Adrenal gland (tissue), 5 donors: Measurements from ENCODE around the gene FAM200B.

ENCODE experiments used
- POLR2A ChIP-seq, 2 donors: fragments of 450-650 bp; IDR thresholded peaks; one replicate each; pipeline ENCODE4 v1.6.1; 2017; ENCODE audit warnings: antibody characterized with exemption in 2 of 2, mild to moderate bottlenecking in 2 of 2, moderate library complexity in 1 of 2
- TF ChIP-seq, protein P1 (sequence below), 6 experiments: fragments of 450-650 bp in 4 of 6; fragments of 200-600 bp in 2 of 6; sonication (generic) in 1 of 6; IDR thresholded peaks; 1 replicate in 5 of 6; 2 replicates in 1 of 6; pipeline versions ENCODE4 v1.5.1 to v1.8.0; 2016 to 2021; ENCODE audit warnings: antibody characterized with exemption in 6 of 6, mild to moderate bottlenecking in 2 of 6, moderate library complexity in 1 of 6
- donor health status: DM: no; HTN: no; CAD: no.

DNA sequence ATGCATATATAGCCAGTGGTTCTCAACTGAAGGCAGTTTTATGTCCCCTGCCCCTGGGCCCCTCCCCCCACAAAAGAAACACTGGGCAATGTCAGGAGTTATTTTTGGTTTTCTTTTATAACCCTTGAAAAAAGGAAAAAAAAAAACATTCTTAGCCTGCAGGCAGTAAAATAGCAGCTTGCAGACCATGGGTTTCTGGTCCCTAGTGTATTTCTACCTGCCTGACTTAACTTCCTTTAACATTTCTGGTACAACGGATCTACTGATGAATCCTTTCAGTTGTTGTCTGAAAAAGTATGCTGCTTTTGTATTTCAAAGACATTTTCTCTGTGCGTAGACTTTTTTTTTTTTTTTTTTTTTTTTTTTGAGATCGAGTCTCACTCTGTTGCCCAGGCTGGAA, 11.1 kb upstream of the FAM200B start:
- TF ChIP-seq POLR2A (IDR thresholded peaks at IDR 0.05), result no peak
- TF ChIP-seq, protein P1, sequence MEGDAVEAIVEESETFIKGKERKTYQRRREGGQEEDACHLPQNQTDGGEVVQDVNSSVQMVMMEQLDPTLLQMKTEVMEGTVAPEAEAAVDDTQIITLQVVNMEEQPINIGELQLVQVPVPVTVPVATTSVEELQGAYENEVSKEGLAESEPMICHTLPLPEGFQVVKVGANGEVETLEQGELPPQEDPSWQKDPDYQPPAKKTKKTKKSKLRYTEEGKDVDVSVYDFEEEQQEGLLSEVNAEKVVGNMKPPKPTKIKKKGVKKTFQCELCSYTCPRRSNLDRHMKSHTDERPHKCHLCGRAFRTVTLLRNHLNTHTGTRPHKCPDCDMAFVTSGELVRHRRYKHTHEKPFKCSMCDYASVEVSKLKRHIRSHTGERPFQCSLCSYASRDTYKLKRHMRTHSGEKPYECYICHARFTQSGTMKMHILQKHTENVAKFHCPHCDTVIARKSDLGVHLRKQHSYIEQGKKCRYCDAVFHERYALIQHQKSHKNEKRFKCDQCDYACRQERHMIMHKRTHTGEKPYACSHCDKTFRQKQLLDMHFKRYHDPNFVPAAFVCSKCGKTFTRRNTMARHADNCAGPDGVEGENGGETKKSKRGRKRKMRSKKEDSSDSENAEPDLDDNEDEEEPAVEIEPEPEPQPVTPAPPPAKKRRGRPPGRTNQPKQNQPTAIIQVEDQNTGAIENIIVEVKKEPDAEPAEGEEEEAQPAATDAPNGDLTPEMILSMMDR (IDR thresholded peaks at IDR 0.05), result no peak
